Mesothelial cell of epicardium (in vitro differentiated cells): ENCODE data around the gene PLD3. TPM values are rescaled to one million over a fixed set of nuclear protein-coding genes. Genes with fewer than 3 reads are reported as not detected.

Source experiments
- DNase-seq, 2 experiments: peaks; one replicate each; pipeline ENCODE4 v3.0.0; 2021; ENCODE audit warnings: low spot score in 2 of 2; ENCODE audit not compliant: unreplicated experiment in 2 of 2
- H3K27ac Mint-ChIP-seq: 2 replicates; pipeline ENCODE4 v1.8.0; 2021; ENCODE audit warnings: mixed read lengths
- H3K27me3 Mint-ChIP-seq: 2 replicates; pipeline ENCODE4 v1.8.0; 2021; ENCODE audit warnings: low read depth, mixed read lengths
- H3K36me3 Mint-ChIP-seq: 2 replicates; pipeline ENCODE4 v1.8.0; 2021; ENCODE audit warnings: mixed read lengths
- H3K4me1 Mint-ChIP-seq: 2 replicates; pipeline ENCODE4 v1.8.0; 2021; ENCODE audit warnings: mixed read lengths
- H3K4me3 Mint-ChIP-seq: 2 replicates; pipeline ENCODE4 v1.8.0; 2021; ENCODE audit warnings: mild to moderate bottlenecking, moderate library complexity, mixed read lengths
- H3K9me3 Mint-ChIP-seq: 2 replicates; pipeline ENCODE4 v1.8.0; 2021; ENCODE audit warnings: mixed read lengths
- CTCF ChIP-seq: fragments of 200-600 bp; sonication (generic); IDR thresholded peaks from one replicate; pipeline ENCODE4 v1.5.0; 2021; ENCODE audit warnings: antibody characterized with exemption; ENCODE audit not compliant: unreplicated experiment
- total RNA-seq: library from RNA; stranded (reverse); gene quantifications from 3 replicates; pipeline ENCODE4 v1.2.1, GENCODE V29; 2021

The PLD3 gene
- 369 to 379 TPM (median 376 TPM) in 3 replicates for total RNA-seq

- Mint-ChIP-seq H3K27ac (peak within 1 kb of the TSS; percentile 94), H3K36me3 (peaks cover 1% of the 10 kb centered on the region), H3K27me3 (no peaks in the 10 kb centered on the region), H3K9me3 (no peaks in the 10 kb centered on the region), H3K4me1 (peaks cover 12% of the 10 kb centered on the region), H3K4me3 (peak within 1 kb of the TSS; percentile 88)
- DNase-seq, result peak; percentile 99 to 100
- TF ChIP-seq CTCF, result no peak
These were observed at the start of gene PLD3, which contains the start of gene C19orf47 for GRCh38 chr19:40348125-40348913. Gene PLD3 (plus strand): TSS chr19:40348695. CDS start chr19:40366484, 17,789 bp downstream. Gene C19orf47 (minus strand): TSS chr19:40348397. CDS start chr19:40341857, 6,540 bp downstream.

GRCh38 chr19:40300668-40301067, 47.8 kb upstream of the PLD3 start:
- H3K36me3 Mint-ChIP-seq, result no peaks in the 10 kb centered on the region
- no peak overlapping the region for H3K27ac Mint-ChIP-seq
- no peaks in the 10 kb centered on the region for H3K9me3 Mint-ChIP-seq
- TF ChIP-seq CTCF, result no peak
- H3K4me1 Mint-ChIP-seq, result peaks cover 22% of the 10 kb centered on the region
- H3K4me3 Mint-ChIP-seq, result no peak overlapping the region
- no peaks in the 10 kb centered on the region for H3K27me3 Mint-ChIP-seq
- no peak for DNase-seq

- no peaks in the 10 kb centered on the region for H3K36me3 Mint-ChIP-seq
- TF ChIP-seq CTCF, result no peak
- H3K27ac Mint-ChIP-seq, result peak overlapping the region; percentile 71
- no peak for DNase-seq
- peaks cover 22% of the 10 kb centered on the region for H3K4me1 Mint-ChIP-seq
- no peaks in the 10 kb centered on the region for H3K27me3 Mint-ChIP-seq
- no peak overlapping the region for H3K4me3 Mint-ChIP-seq
- no peaks in the 10 kb centered on the region for H3K9me3 Mint-ChIP-seq
These were observed 46.1 kb upstream of the PLD3 start for GRCh38 chr19:40302224-40303011.

GRCh38 chr19:40303765-40304164, 44.7 kb upstream of the PLD3 start:
- H3K9me3 Mint-ChIP-seq, result no peaks in the 10 kb centered on the region
- H3K27ac Mint-ChIP-seq, result peak overlapping the region; percentile 77
- peaks cover 22% of the 10 kb centered on the region for H3K4me1 Mint-ChIP-seq
- H3K36me3 Mint-ChIP-seq, result no peaks in the 10 kb centered on the region
- no peaks in the 10 kb centered on the region for H3K27me3 Mint-ChIP-seq
- H3K4me3 Mint-ChIP-seq, result no peak overlapping the region
- TF ChIP-seq CTCF, result no peak
- no peak for DNase-seq

GRCh38 chr19:40304306-40304705, 44.2 kb upstream of the PLD3 start:
- Mint-ChIP-seq H3K36me3 (no peaks in the 10 kb centered on the region), H3K4me1 (peaks cover 22% of the 10 kb centered on the region), H3K27me3 (no peaks in the 10 kb centered on the region), H3K4me3 (no peak overlapping the region), H3K27ac (peak overlapping the region; percentile 77), H3K9me3 (no peaks in the 10 kb centered on the region)
- TF ChIP-seq CTCF, result no peak
- no peak for DNase-seq
